A673 (cell line): ENCODE data around the gene MYRIP.

Source experiments
- CTCF ChIP-seq: fragments of 300-800, 200-600 bp; sonication (generic); conservative IDR thresholded peaks from 2 replicates; pipeline ENCODE4 v1.5.1; 2017; ENCODE audit warnings: low read depth, mild to moderate bottlenecking, antibody characterized with exemption, low read length, moderate library complexity, mixed read lengths
- EZH2 ChIP-seq: fragments of 200-600 bp; sonication (generic); IDR thresholded peaks from 2 replicates; pipeline ENCODE4 v1.6.1; 2017; ENCODE audit warnings: borderline replicate concordance, low read depth, mild to moderate bottlenecking, mixed read lengths, antibody characterized with exemption, low read length; ENCODE audit not compliant: poor library complexity, severe bottlenecking

GRCh38 chr3:39917065-39917773, 107.8 kb downstream of the MYRIP start:
- TF ChIP-seq CTCF (no peak), EZH2 (no peak)
